CD14-positive monocyte (primary cell): ENCODE results near the gene THSD7B. TPM values are rescaled to one million over a fixed set of nuclear protein-coding genes. Genes with fewer than 3 reads are reported as not detected.

ENCODE experiments used
- DNase-seq, 3 donors: peaks; one replicate each; pipeline ENCODE4 v3.0.0-alpha.2; 2011 to 2022
- H2AFZ ChIP-seq: 2 replicates; pipeline ENCODE4 v1.6.0; 2012; ENCODE audit warnings: mild to moderate bottlenecking, low read depth, low read length, inconsistent platforms; ENCODE audit not compliant: insufficient read depth, poor library complexity, severe bottlenecking
- H3K27ac ChIP-seq, 2 donors: 1 replicate in 1 of 2; 2 replicates in 1 of 2; pipeline ENCODE4 v1.5.1; 2012 to 2013; ENCODE audit warnings: low read length in 2 of 2, control low read depth in 1 of 2, inconsistent platforms in 1 of 2, low read depth in 1 of 2, mild to moderate bottlenecking in 1 of 2
- H3K27me3 ChIP-seq, 2 donors: one replicate each; pipeline versions ENCODE4 v1.6.0 to v1.6.1; 2011 to 2013; ENCODE audit warnings: low read length in 2 of 2; ENCODE audit not compliant: control insufficient read depth in 2 of 2, insufficient read depth in 2 of 2
- H3K36me3 ChIP-seq, 2 donors: replicated peaks in 1 of 2; 1 replicate in 1 of 2; 2 replicates in 1 of 2; pipeline versions ENCODE4 v1.5.1 to v1.6.1; 2012 to 2013; ENCODE audit warnings: low read length in 2 of 2, control low read depth in 1 of 2, inconsistent platforms in 1 of 2, mild to moderate bottlenecking in 1 of 2; ENCODE audit not compliant: insufficient read depth in 2 of 2, control insufficient read depth in 1 of 2
- H3K4me1 ChIP-seq, 2 donors: 1 replicate in 1 of 2; 2 replicates in 1 of 2; pipeline versions ENCODE4 v1.5.1 to v1.6.1; 2012 to 2013; ENCODE audit warnings: low read length in 2 of 2, control low read depth in 1 of 2, inconsistent platforms in 1 of 2, mild to moderate bottlenecking in 1 of 2, moderate library complexity in 1 of 2; ENCODE audit not compliant: insufficient read depth in 2 of 2, control insufficient read depth in 1 of 2
- H3K4me2 ChIP-seq: replicated peaks from 2 replicates; pipeline ENCODE3; 2012; ENCODE audit warnings: low read length, moderate library complexity, mild to moderate bottlenecking; ENCODE audit not compliant: poor library complexity, severe bottlenecking; ENCODE audit errors: extremely low read depth
- H3K4me3 ChIP-seq, 3 experiments: fragments of 200-600 bp in 1 of 3; sonication (generic) in 1 of 3; replicated peaks in 1 of 3; 1 replicate in 2 of 3; 2 replicates in 1 of 3; pipeline ENCODE4 v1.5.1; 2011 to 2013; ENCODE audit warnings: low read length in 3 of 3, mild to moderate bottlenecking in 3 of 3, control low read depth in 2 of 3, low read depth in 2 of 3, inconsistent platforms in 1 of 3, moderate library complexity in 1 of 3
- H3K79me2 ChIP-seq: 2 replicates; pipeline ENCODE4 v1.6.0; 2012; ENCODE audit warnings: mild to moderate bottlenecking, control low read depth, inconsistent platforms, low read length, moderate library complexity; ENCODE audit not compliant: insufficient read depth
- H3K9ac ChIP-seq: 2 replicates; pipeline ENCODE4 v1.6.0; 2017; ENCODE audit warnings: low read length, mild to moderate bottlenecking; ENCODE audit not compliant: insufficient read depth, poor library complexity, severe bottlenecking
- H3K9me3 ChIP-seq, 2 donors: replicated peaks in 1 of 2; 1 replicate in 1 of 2; 2 replicates in 1 of 2; pipeline versions ENCODE4 v1.5.1 to v1.6.1; 2012 to 2013; ENCODE audit warnings: low read length in 2 of 2, control low read depth in 1 of 2; ENCODE audit not compliant: control insufficient read depth in 1 of 2, insufficient read depth in 1 of 2
- H4K20me1 ChIP-seq: 2 replicates; pipeline ENCODE4 v1.6.0; 2012; ENCODE audit warnings: mild to moderate bottlenecking, low read length, control low read depth, moderate library complexity; ENCODE audit not compliant: insufficient read depth
- H3K27ac Mint-ChIP-seq, 7 donors: one replicate each; pipeline ENCODE4 v1.8.0; 2020; ENCODE audit warnings: mild to moderate bottlenecking in 7 of 7, mixed read lengths in 7 of 7, moderate library complexity in 6 of 7, inconsistent platforms in 2 of 7
- H3K27me3 Mint-ChIP-seq, 3 donors: one replicate each; pipeline ENCODE4 v1.8.0; 2021 to 2022; ENCODE audit warnings: low read depth in 3 of 3, mild to moderate bottlenecking in 3 of 3, mixed read lengths in 3 of 3, moderate library complexity in 3 of 3, inconsistent platforms in 1 of 3
- H3K36me3 Mint-ChIP-seq, 2 donors: one replicate each; pipeline ENCODE4 v1.8.0; 2020; ENCODE audit warnings: mixed read lengths in 2 of 2, inconsistent platforms in 1 of 2, mild to moderate bottlenecking in 1 of 2
- H3K4me1 Mint-ChIP-seq: one replicate; pipeline ENCODE4 v1.8.0; 2020; ENCODE audit warnings: mild to moderate bottlenecking, mixed read lengths
- H3K4me3 Mint-ChIP-seq, 2 donors: one replicate each; pipeline ENCODE4 v1.8.0; 2020; ENCODE audit warnings: mild to moderate bottlenecking in 2 of 2, mixed read lengths in 2 of 2, moderate library complexity in 1 of 2
- H3K9me3 Mint-ChIP-seq, 7 donors: one replicate each; pipeline ENCODE4 v1.8.0; 2020 to 2022; ENCODE audit warnings: mixed read lengths in 7 of 7, mild to moderate bottlenecking in 6 of 7, moderate library complexity in 6 of 7, inconsistent platforms in 2 of 7
- CTCF ChIP-seq: fragments of 200-600 bp; IDR thresholded peaks from one replicate; pipeline ENCODE4 v1.8.0; 2022; ENCODE audit warnings: antibody characterized with exemption, mild to moderate bottlenecking
- WGBS: methylation state at CpG from one replicate; pipeline ENCODE4 v1.1.5; 2013; ENCODE audit warnings: missing lambda C conversion rate; ENCODE audit not compliant: insufficient coverage; 5-methylcytosine and 5-hydroxymethylcytosine counted together
- intact Hi-C, 2 donors: fragments of 100-400 bp; cut with micrococcal nuclease; formaldehyde crosslinking; loops; one replicate each; pipeline versions ENCODE4 v1.15.0 to v1.15.1; 2023
- polyA plus RNA-seq, 3 donors: library from polyadenylated mRNA; depleted of rRNA in 1 of 3; unstranded in 2 of 3; stranded (reverse) in 1 of 3; fragments of 300-500 nt in 2 of 3; fragments of >200 nt in 1 of 3; fragmentation: Illumina TruSeq in 2 of 3; gene quantifications; 1 replicate in 2 of 3; 2 replicates in 1 of 3; pipeline ENCODE4 v1.2.3, GENCODE V29; 2012 to 2021

The THSD7B gene
- polyA plus RNA-seq, 3 donors, result not detected

DNA sequence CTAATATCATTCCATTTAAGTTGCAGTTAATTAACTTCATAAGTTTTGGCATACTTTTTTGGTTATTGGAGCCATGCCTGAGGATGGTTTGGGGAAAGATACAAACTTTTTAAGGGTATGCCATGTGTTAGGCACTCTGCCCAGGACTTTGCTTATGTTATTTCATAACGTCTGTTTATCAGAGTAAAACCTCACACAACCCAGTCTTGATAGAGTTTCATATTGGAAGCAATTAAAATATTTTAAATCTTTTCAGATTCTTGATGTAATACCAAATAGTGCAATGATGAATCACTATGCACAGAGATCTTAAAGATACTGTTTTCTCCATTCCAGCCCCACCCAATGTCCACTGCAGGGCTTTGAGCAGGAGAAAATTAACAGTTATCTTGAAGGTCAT is 669.8 kb downstream of the THSD7B start:
- H3K4me3 ChIP-seq, result no peak overlapping the region
- H4K20me1 ChIP-seq, result no peaks in the 10 kb centered on the region
- intact Hi-C loops, result no loop called here
- no peak overlapping the region for H2AFZ ChIP-seq
- Mint-ChIP-seq H3K4me3 (no peak overlapping the region), H3K4me1 (no peaks in the 10 kb centered on the region), H3K36me3 (no peaks in the 10 kb centered on the region), H3K9me3 (peaks cover 0 to 8% (median 0%) of the 10 kb centered on the region in 7 donors), H3K27ac (no peak overlapping the region), H3K27me3 (peaks cover 0 to 1% (median 0%) of the 10 kb centered on the region in 3 donors)
- no peak for TF ChIP-seq CTCF
- H3K4me2 ChIP-seq, result no peak overlapping the region
- DNase-seq, result no peak
- no peaks in the 10 kb centered on the region for H3K27me3 ChIP-seq
- no peaks in the 10 kb centered on the region for H3K36me3 ChIP-seq
- peaks cover 0 to 3% of the 10 kb centered on the region in 2 donors for H3K9me3 ChIP-seq
- WGBS, result no CpG with 5 or more reads among the region's 1 CpG
- no peak overlapping the region for H3K9ac ChIP-seq
- no peak overlapping the region for H3K27ac ChIP-seq
- no peaks in the 10 kb centered on the region for H3K4me1 ChIP-seq
- no peaks in the 10 kb centered on the region for H3K79me2 ChIP-seq

- H4K20me1 ChIP-seq, result no peaks in the 10 kb centered on the region
- H3K27ac ChIP-seq, result no peak overlapping the region
- Mint-ChIP-seq H3K27ac (no peak overlapping the region), H3K27me3 (no peaks in the 10 kb centered on the region), H3K4me3 (no peak overlapping the region), H3K9me3 (peaks cover 0 to 1% (median 0%) of the 10 kb centered on the region in 7 donors), H3K4me1 (no peaks in the 10 kb centered on the region), H3K36me3 (no peaks in the 10 kb centered on the region)
- H3K27me3 ChIP-seq, result no peaks in the 10 kb centered on the region
- no peaks in the 10 kb centered on the region for H3K4me1 ChIP-seq
- H2AFZ ChIP-seq, result no peak overlapping the region
- no peaks in the 10 kb centered on the region for H3K79me2 ChIP-seq
- no peak overlapping the region for H3K4me3 ChIP-seq
- intact Hi-C loops, result no loop called here
- WGBS, result no CpG with 5 or more reads among the region's 2 CpGs
- H3K9me3 ChIP-seq, result no peaks in the 10 kb centered on the region
- H3K36me3 ChIP-seq, result no peaks in the 10 kb centered on the region
- H3K4me2 ChIP-seq, result no peak overlapping the region
- H3K9ac ChIP-seq, result no peak overlapping the region
- TF ChIP-seq CTCF, result no peak
- no peak for DNase-seq
Observed at GRCh38 chr2:137437386-137437785, 672.0 kb downstream of the THSD7B start.
